SK-N-SH (cell line): Measurements from ENCODE around the gene PSMC3IP.

Experiments
- CTCF ChIP-seq: fragments of 200-600 bp; sonication (generic); IDR thresholded peaks from 2 replicates; pipeline ENCODE4 v1.6.1; 2017; ENCODE audit warnings: antibody characterized with exemption, mild to moderate bottlenecking, moderate library complexity
- EZH2phosphoT487 ChIP-seq: fragments of 200-600 bp; sonication (generic); IDR thresholded peaks from 2 replicates; pipeline ENCODE4 v1.6.1; 2017; ENCODE audit warnings: low read depth, mixed run types, mild to moderate bottlenecking, antibody characterized with exemption, moderate library complexity, borderline replicate concordance
- GATA2 ChIP-seq: sonication (generic); formaldehyde crosslinking; IDR thresholded peaks from 2 replicates; pipeline ENCODE4 v1.5.0; 2020; ENCODE audit warnings: mild to moderate bottlenecking, missing genetic modification reagents
- NFIC ChIP-seq: IDR thresholded peaks from 2 replicates; pipeline ENCODE4 v1.4.0; 2012; ENCODE audit warnings: borderline replicate concordance
- NRF1 ChIP-seq: IDR thresholded peaks from 2 replicates; pipeline ENCODE4 v1.6.1; 2012; ENCODE audit warnings: low read depth, mild to moderate bottlenecking, low read length
- PBX3 ChIP-seq: IDR thresholded peaks from 2 replicates; pipeline ENCODE4; 2012
- POLR2AphosphoS5 ChIP-seq: IDR thresholded peaks from 2 replicates; pipeline ENCODE4 v1.6.1; 2012; ENCODE audit warnings: low read depth, low read length
- RAD21 ChIP-seq: IDR thresholded peaks from 2 replicates; pipeline ENCODE4 v1.6.1; 2012; ENCODE audit warnings: mild to moderate bottlenecking, low read length
- REST ChIP-seq: IDR thresholded peaks from 2 replicates; pipeline ENCODE4 v1.6.1; 2012; ENCODE audit warnings: mild to moderate bottlenecking, low read depth, low read length, moderate library complexity
- SIN3A ChIP-seq: IDR thresholded peaks from 2 replicates; pipeline ENCODE4 v1.6.1; 2012; ENCODE audit warnings: low read depth, mild to moderate bottlenecking, low read length, moderate library complexity, borderline replicate concordance
- TAF1 ChIP-seq: IDR thresholded peaks from 2 replicates; pipeline ENCODE4 v1.6.1; 2012; ENCODE audit warnings: low read depth, mild to moderate bottlenecking, low read length, moderate library complexity, borderline replicate concordance
- TCF12 ChIP-seq: IDR thresholded peaks from 2 replicates; pipeline ENCODE4 v1.4.0; 2012
- USF2 ChIP-seq: fragments of 150-350 bp; IDR thresholded peaks from 2 replicates; pipeline ENCODE4 v1.6.1; 2017; ENCODE audit warnings: antibody characterized with exemption, low read length, low read depth, borderline replicate concordance
- YY1 ChIP-seq: IDR thresholded peaks from 2 replicates; pipeline ENCODE4 v1.4.0; 2012; ENCODE audit warnings: low read depth, mild to moderate bottlenecking

- TF ChIP-seq CTCF (no peak), NFIC (peak; percentile 33; the same call in 1 of the 2 replicates), PBX3 (0 out of 2 replicates have a peak, but pooled peaks have one; percentile 8), REST (no peak), NRF1 (no peak), POLR2AphosphoS5 (no peak), USF2 (no peak), TCF12 (peak; percentile 68), GATA2 (CRISPR knock-in tag) (no peak), SIN3A (no peak), YY1 (no peak), EZH2phosphoT487 (no peak), RAD21 (no peak), TAF1 (no peak)
These were observed 52.3 kb downstream of the PSMC3IP start for GRCh38 chr17:42525221-42525620.
